GM13976 (cell line): ENCODE results near the gene BCORL1.

Experiments
- DNase-seq: peaks from one replicate; pipeline ENCODE4 v3.0.0; 2012; ENCODE audit warnings: low spot score
- CTCF ChIP-seq: IDR thresholded peaks from 2 replicates; pipeline ENCODE4 v1.5.1; 2012; ENCODE audit warnings: borderline replicate concordance, mild to moderate bottlenecking; ENCODE audit not compliant: insufficient read depth; ENCODE audit errors: extremely low read depth, missing control alignments, control extremely low read depth
- in situ Hi-C: fragments of 300-500 bp; cut with MboI; formaldehyde crosslinking; loops from one replicate; pipeline ENCODE4 v1.12.0; 2022; ENCODE audit warnings: low sequenced_read_pairs, mixed read lengths, inconsistent platforms; ENCODE audit not compliant: unreplicated experiment

Gene BCORL1

GRCh38 chrX:130060122-130061069 is 78.0 kb downstream of the BCORL1 start:
- peak; percentile 93 for DNase-seq
- peak; percentile 96 for TF ChIP-seq CTCF
- in situ Hi-C loops = loop anchor here (25.0 kb wide), 1 partner anchor 448 kb away; no protein-coding TSS in a partner anchor

- in situ Hi-C loops = loop anchor here (25.0 kb wide), 1 partner anchor 455 kb away; no protein-coding TSS in a partner anchor
- DNase-seq = no peak
Measured at GRCh38 chrX:130066975-130067615, 84.7 kb downstream of the BCORL1 start.

GRCh38 chrX:130071611-130072344 is 89.3 kb downstream of the BCORL1 start:
- in situ Hi-C loops = loop anchor here (10.0 to 25.0 kb wide), 2 partner anchors 123 to 459 kb away; no protein-coding TSS in a partner anchor
- DNase-seq = no peak
- no peak for TF ChIP-seq CTCF

More at GRCh38 chrX:130066975-130067615, 84.7 kb downstream of the BCORL1 start:
- no peak for TF ChIP-seq CTCF

GRCh38 chrX:130072345-130072740 is 89.9 kb downstream of the BCORL1 start:
- no peak for TF ChIP-seq CTCF
- in situ Hi-C loops = loop anchor here (10.0 to 25.0 kb wide), 2 partner anchors 122 to 460 kb away; no protein-coding TSS in a partner anchor
- no peak for DNase-seq

GRCh38 chrX:130075777-130076176 is 93.3 kb downstream of the BCORL1 start:
- no peak for DNase-seq
- in situ Hi-C loops = loop anchor here (10.0 kb wide), 1 partner anchor 119 kb away; no protein-coding TSS in a partner anchor
- TF ChIP-seq CTCF = no peak
